Endothelial cell of umbilical vein (primary cell): ENCODE measurements around the gene ETV3L. TPM values are rescaled to one million over a fixed set of nuclear protein-coding genes. Genes with fewer than 3 reads are reported as not detected.
"Not testable (repeated sequence)": the region's sequence is repeated elsewhere in the genome, so short reads cannot be mapped to it uniquely, and the experiment has no call there.

Experiments used
- BruUV-seq: library from RNA; stranded (reverse); fragments of 400-500 nt; replicated peaks from 2 replicates; lab custom pipeline; 2021; lab: Mats Ljungman, UMichigan
- CTCF ChIA-PET: fragments of 300-600, 350-600 bp; sonication (Branson Sonifier 250); formaldehyde crosslinking; loops from one replicate; lab custom pipeline; 2021; ENCODE audit warnings: antibody characterized with exemption, inconsistent platforms; lab: Charles Lee
- POLR2A ChIA-PET: fragments of 300-600, 350-600 bp; sonication (Branson Sonifier 250); formaldehyde crosslinking; loops from one replicate; lab custom pipeline; 2021; ENCODE audit warnings: antibody characterized with exemption, inconsistent platforms; lab: Charles Lee
- DNase-seq: peaks from one replicate; pipeline ENCODE4 v3.0.0-alpha.2; 2011; ENCODE audit warnings: low read depth, low spot score
- FAIRE-seq: peaks from 2 replicates; lab custom pipeline; 2011; peaks lifted over from hg19 to GRCh38; lab: Jason Lieb, UNC
- H2AFZ ChIP-seq: 2 replicates; pipeline ENCODE4 v1.6.0; 2012; ENCODE audit warnings: low read depth, low read length, control low read depth, inconsistent platforms
- H3K27ac ChIP-seq: 2 replicates; pipeline ENCODE4 v1.5.1; 2011; ENCODE audit warnings: low read depth, mild to moderate bottlenecking, control low read depth, low read length, moderate library complexity; ENCODE audit not compliant: insufficient read depth
- H3K27me3 ChIP-seq, 2 experiments: 2 replicates each; pipeline versions ENCODE4 v1.6.0 to v1.6.1; 2011; ENCODE audit warnings: low read length in 2 of 2, mixed read lengths in 1 of 2; ENCODE audit not compliant: control insufficient read depth in 2 of 2, insufficient read depth in 2 of 2
- H3K36me3 ChIP-seq, 2 experiments: 2 replicates in 1 of 2; 3 replicates in 1 of 2; pipeline ENCODE4 v1.5.1; 2011; ENCODE audit warnings: low read length in 2 of 2, mild to moderate bottlenecking in 1 of 2, moderate library complexity in 1 of 2; ENCODE audit not compliant: control insufficient read depth in 2 of 2, insufficient read depth in 2 of 2; ENCODE audit errors: extremely low read depth in 1 of 2
- H3K4me1 ChIP-seq: 3 replicates; pipeline ENCODE4 v1.5.1; 2011; ENCODE audit warnings: mild to moderate bottlenecking, low read length; ENCODE audit not compliant: control insufficient read depth, insufficient read depth; ENCODE audit errors: extremely low read depth
- H3K4me2 ChIP-seq: 2 replicates; pipeline ENCODE4 v1.6.1; 2011; ENCODE audit warnings: low read length, control low read depth, mixed read lengths; ENCODE audit not compliant: insufficient read depth
- H3K4me3 ChIP-seq, 3 experiments: fragments of 200-600 bp in 1 of 3; sonication (generic), shearing (Covaris generic) in 1 of 3; replicated peaks in 1 of 3; 2 replicates each; pipeline ENCODE4 v1.5.1; 2011 to 2016; ENCODE audit warnings: control low read depth in 3 of 3, low read length in 3 of 3, mild to moderate bottlenecking in 2 of 3, inconsistent platforms in 1 of 3, low read depth in 1 of 3, moderate library complexity in 1 of 3; ENCODE audit not compliant: insufficient read depth in 1 of 3
- H3K79me2 ChIP-seq: 2 replicates; pipeline ENCODE4 v1.6.0; 2012; ENCODE audit warnings: low read length, inconsistent platforms; ENCODE audit not compliant: control insufficient read depth, insufficient read depth
- H3K9ac ChIP-seq: replicated peaks from 2 replicates; pipeline ENCODE3; 2011; ENCODE audit warnings: low read length, control low read depth; ENCODE audit not compliant: insufficient read depth; ENCODE audit errors: extremely low read depth
- H3K9me1 ChIP-seq: replicated peaks from 3 replicates; pipeline ENCODE4 v1.6.0; 2011; ENCODE audit warnings: mild to moderate bottlenecking, low read length; ENCODE audit not compliant: control insufficient read depth, insufficient read depth; ENCODE audit errors: extremely low read depth
- H3K9me3 ChIP-seq: replicated peaks from 2 replicates; pipeline ENCODE4 v1.5.1; 2012; ENCODE audit warnings: low read length, inconsistent platforms; ENCODE audit not compliant: control insufficient read depth, insufficient read depth
- H4K20me1 ChIP-seq: replicated peaks from 2 replicates; pipeline ENCODE3; 2011; ENCODE audit warnings: mild to moderate bottlenecking, low read length; ENCODE audit not compliant: control insufficient read depth, insufficient read depth; ENCODE audit errors: extremely low read depth
- FOS ChIP-seq: IDR thresholded peaks from 2 replicates; pipeline ENCODE4 v1.6.1; 2011; ENCODE audit warnings: mild to moderate bottlenecking, low read length, moderate library complexity, borderline replicate concordance; ENCODE audit not compliant: insufficient read depth
- GATA2 ChIP-seq: IDR thresholded peaks from 2 replicates; pipeline ENCODE4 v1.7.0; 2011; ENCODE audit warnings: low read depth, mild to moderate bottlenecking, moderate library complexity, mixed read lengths, low read length; ENCODE audit not compliant: insufficient read length, insufficient read depth
- POLR2AphosphoS5 ChIP-seq: IDR thresholded peaks from 2 replicates; pipeline ENCODE4 v1.6.1; 2012; ENCODE audit warnings: low read depth, mild to moderate bottlenecking, control low read depth, low read length, moderate library complexity; ENCODE audit not compliant: insufficient read depth
- dilution Hi-C: fragments of 300-500 bp; cut with MboI; formaldehyde crosslinking; loops from one replicate; pipeline ENCODE4 v1.15.0; 2019; ENCODE audit warnings: low sequenced_read_pairs; ENCODE audit not compliant: extremely low pct_ligation_motif_present
- intact Hi-C: fragments of 100-400 bp; cut with micrococcal nuclease; formaldehyde crosslinking; loops from one replicate; pipeline ENCODE4 v1.10.0; 2022
- polyA plus RNA-seq, 4 experiments: library from polyadenylated mRNA; depleted of rRNA in 3 of 4; stranded (reverse) in 3 of 4; unstranded in 1 of 4; fragments of >200 nt; gene quantifications; 2 replicates each; pipeline versions ENCODE4 v1.2.1 to v1.2.3, GENCODE V29; 2011 to 2012; ENCODE audit warnings: missing spikeins in 1 of 4
- total RNA-seq: library from RNA; stranded (reverse); gene quantifications from 2 replicates; pipeline ENCODE4 v1.2.3, GENCODE V29; 2021
- TF ChIP-seq, protein P1 (sequence below): IDR thresholded peaks from 2 replicates; pipeline ENCODE4 v1.6.1; 2011; ENCODE audit not compliant: insufficient read depth, insufficient read length

ETV3L gene
- total and polyA plus RNA-seq, 2 donors (not counting 3 experiments of a cell fraction or from before 2014, with no cell fraction given) = not detected

DNA sequence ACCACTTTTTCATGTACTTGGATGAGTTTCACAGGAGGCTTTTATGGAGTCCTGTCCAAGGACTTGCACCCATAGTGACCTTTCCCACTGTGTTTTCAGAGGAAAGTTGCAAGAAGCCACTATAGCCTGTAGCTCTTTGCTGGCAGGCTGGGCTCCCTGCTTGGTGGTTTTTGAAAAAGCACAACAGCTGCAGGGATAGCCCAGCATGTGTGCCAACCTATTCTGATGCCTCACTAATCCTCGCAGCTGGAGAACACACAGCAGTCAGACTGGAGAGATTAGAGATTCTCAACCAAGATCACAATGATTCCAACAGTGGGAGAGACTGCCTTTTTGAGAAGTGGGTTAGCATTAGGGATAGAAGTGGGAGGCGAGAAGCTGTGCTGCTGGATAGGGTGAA, 30.0 kb downstream of the ETV3L start:
- Histone ChIP-seq H3K36me3 (no peaks in the 10 kb centered on the region), H3K9me3 (no peaks in the 10 kb centered on the region), H3K27me3 (peaks cover 22 to 39% of the 10 kb centered on the region in 2 experiments), H3K4me3 (no peak overlapping the region), H3K9ac (no peak overlapping the region), H3K27ac (no peak overlapping the region), H2AFZ (no peak overlapping the region), H3K9me1 (no peaks in the 10 kb centered on the region), H4K20me1 (no peaks in the 10 kb centered on the region), H3K4me2 (no peak overlapping the region), H3K79me2 (no peaks in the 10 kb centered on the region), H3K4me1 (no peaks in the 10 kb centered on the region)
- intact Hi-C loops (no loop called here), dilution Hi-C loops (no loop called here)
- no peak for TF ChIP-seq FOS
- TF ChIP-seq, protein P1, sequence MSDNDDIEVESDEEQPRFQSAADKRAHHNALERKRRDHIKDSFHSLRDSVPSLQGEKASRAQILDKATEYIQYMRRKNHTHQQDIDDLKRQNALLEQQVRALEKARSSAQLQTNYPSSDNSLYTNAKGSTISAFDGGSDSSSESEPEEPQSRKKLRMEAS = no peak
- TF ChIP-seq POLR2AphosphoS5 = no peak
- no peak for TF ChIP-seq GATA2
- FAIRE-seq (no peak), DNase-seq (no peak)
- no TSS peak for BruUV-seq
- CTCF ChIA-PET = interaction anchor here (0.8 kb wide), 1 partner anchor 86 kb away, joined by 3 read pairs; no protein-coding TSS in a partner anchor
- POLR2A ChIA-PET = no interaction called here

DNA sequence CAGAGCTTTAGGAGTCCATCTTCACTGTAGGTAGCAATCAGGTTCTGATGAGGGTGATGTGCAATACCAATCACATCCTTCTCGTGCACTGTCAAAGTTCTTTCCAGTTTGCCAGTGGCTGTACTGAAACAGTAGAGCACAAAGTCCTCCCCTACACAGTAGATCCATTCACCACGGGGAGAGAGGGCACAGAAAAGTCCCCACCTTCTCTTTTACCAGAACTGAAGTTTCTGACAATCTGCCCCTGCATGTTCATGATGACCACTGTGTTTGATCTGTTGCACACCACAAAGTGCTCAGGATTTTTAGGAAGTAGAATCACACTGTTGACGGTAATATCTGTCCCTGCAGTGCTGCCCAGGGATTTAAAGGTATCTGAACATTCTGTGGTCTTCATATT, 40.4 kb downstream of the ETV3L start:
- CTCF ChIA-PET = interaction anchor here (1.5 kb wide), 1 partner anchor 15 kb away, joined by 5 read pairs; no protein-coding TSS in a partner anchor
- H3K4me3 ChIP-seq, intact Hi-C loops, POLR2A ChIA-PET, H3K9me3 ChIP-seq, H3K27ac ChIP-seq, dilution Hi-C loops, H3K79me2 ChIP-seq, H2AFZ ChIP-seq, DNase-seq, H3K9ac ChIP-seq, FAIRE-seq, H3K9me1 ChIP-seq, H3K4me1 ChIP-seq, BruUV-seq, H3K4me2 ChIP-seq, H4K20me1 ChIP-seq, H3K36me3 ChIP-seq: not testable (repeated sequence)
- peaks cover 10 to 33% of the 10 kb centered on the region in 2 experiments for H3K27me3 ChIP-seq
